GM21737 (cell line): ENCODE measurements around the gene RARA.

ENCODE experiments used
- ATAC-seq: cut with Tn5 transposase; IDR thresholded peaks from one replicate; pipeline ENCODE4 v1.9.1; 2021; ENCODE audit warnings: mild to moderate bottlenecking, moderate library complexity; ENCODE audit not compliant: unreplicated experiment

RARA gene

DNA sequence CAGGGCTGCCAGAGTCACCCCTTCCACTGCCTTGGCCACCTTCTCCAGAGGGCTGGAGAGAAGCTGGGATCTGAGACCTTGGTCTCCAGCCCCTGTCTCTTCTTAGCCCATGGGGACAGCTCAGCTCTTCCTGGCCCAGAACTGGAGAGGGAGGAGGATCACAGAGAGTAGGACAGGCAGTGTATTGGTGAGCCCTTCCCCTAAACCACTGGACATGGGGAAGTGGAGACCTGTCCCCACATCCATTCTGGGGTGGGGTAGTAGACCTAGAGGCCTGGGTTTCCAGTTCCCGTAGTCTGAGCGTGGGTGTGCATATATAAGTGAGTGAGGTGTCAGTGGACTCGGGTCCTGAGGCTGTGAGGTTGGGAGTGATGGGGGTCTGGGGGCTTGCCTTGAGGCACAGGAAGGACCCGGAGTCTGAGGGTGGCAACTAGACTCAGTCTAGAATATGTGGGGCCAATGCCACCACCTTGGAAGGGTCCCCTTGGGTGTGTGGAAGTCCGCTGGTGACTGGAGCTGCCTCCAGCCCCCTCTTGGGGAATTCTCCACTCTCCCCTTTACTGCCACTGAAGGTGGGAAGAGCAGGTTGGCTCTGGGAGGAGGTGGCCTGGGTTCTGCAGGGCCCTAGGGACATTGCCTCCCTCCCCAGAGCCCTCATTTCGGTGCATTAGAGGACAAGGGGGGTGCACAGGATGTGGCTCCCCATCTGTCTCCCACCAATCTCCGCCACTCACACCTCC, 35.6 kb downstream of the RARA start:
- ATAC-seq = no peak

GRCh38 chr17:40345161-40345993, 36.4 kb downstream of the RARA start:
- no peak for ATAC-seq

DNA sequence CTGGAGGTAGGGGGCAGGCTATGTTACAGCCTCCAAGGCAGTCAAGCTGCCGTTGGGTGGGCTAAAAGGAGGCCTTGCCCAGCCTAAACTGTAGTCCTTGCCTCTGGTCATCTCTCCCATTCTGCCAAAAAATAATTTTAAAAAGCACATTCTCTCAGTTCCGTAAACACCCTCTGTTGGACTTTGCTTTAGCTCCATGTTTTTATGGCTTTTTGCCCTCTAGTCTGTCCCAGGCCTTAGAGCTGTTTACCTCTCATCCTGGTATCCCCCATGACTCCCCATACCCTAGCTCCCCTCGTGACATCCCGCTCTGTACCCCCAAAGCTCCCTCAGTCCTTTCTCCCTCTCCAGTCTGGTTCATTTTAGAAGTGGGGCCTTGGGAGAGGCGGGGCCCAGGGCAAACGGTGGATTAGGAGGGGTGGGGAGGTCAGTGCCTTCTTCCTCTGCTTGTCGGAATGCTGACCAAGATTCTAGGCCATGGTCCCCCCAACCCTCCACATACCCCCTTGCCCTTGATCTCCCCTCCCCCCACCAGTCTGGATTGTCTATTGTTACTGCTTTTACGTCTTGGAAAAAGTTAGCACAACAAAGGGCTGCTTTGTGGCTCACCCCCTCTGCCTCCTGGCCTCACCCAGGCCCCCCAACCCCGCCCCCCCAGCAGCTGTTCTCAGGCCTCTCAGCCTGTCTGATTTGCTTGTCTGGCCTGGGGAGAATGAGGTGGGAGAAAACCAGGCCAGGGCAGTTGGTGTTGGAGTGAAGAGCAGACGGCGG, 37.2 kb downstream of the RARA start:
- no peak for ATAC-seq

GRCh38 chr17:40346765-40347158, 37.8 kb downstream of the RARA start:
- ATAC-seq = no peak

GRCh38 chr17:40347319-40348135, 38.5 kb downstream of the RARA start:
- no peak for ATAC-seq

- ATAC-seq = no peak
Observed at GRCh38 chr17:40348136-40348504, 39.1 kb downstream of the RARA start.

DNA sequence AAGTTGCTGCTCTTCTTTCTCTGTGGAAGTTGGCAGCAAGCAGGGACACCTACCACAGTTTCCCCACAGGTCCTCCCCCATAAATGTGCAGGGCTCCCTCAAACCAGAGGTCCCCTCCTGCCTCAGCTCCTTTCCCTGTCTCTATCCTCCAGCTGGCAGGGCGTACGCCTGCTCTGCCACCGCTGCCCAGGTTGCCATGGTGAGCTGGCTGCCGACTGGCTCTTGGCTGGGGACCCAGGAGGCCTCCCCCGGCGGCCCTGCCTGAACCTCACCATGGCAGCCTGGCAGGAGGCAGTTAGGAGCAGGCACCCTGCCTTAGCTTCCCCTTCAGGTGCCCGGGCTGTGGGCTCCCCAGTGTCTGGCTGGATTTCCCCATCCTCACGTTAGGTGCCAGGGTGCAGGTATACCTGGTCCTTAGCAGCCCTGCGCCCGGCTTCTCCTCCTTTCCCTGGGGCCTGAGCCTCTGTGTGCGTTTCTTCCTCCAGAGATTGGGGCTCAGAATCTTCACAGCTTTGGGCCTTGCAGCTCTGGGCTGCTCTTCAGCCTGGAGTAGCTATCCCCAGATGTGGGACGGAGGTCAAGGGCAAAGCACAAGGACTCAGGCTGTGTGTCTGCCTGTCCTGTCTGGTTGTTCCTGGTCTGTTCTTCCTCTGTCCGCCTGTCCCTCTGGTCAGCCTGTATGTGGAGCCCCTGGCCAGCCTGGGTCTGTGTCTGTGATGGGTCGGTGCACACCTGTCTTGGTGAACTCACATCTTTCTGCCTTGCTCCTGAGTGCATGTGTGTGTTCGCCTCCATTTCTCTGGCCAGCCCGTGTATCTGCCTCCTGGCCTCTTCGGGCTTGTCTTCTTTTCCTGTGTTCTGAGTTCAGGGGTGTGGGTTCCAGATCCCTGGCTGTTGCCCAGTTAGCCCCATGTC, 39.8 kb downstream of the RARA start:
- ATAC-seq = no peak

GRCh38 chr17:40349477-40349894, 40.5 kb downstream of the RARA start:
- ATAC-seq = no peak

- ATAC-seq = no peak
Observed at GRCh38 chr17:40349895-40350688, 41.1 kb downstream of the RARA start.

DNA sequence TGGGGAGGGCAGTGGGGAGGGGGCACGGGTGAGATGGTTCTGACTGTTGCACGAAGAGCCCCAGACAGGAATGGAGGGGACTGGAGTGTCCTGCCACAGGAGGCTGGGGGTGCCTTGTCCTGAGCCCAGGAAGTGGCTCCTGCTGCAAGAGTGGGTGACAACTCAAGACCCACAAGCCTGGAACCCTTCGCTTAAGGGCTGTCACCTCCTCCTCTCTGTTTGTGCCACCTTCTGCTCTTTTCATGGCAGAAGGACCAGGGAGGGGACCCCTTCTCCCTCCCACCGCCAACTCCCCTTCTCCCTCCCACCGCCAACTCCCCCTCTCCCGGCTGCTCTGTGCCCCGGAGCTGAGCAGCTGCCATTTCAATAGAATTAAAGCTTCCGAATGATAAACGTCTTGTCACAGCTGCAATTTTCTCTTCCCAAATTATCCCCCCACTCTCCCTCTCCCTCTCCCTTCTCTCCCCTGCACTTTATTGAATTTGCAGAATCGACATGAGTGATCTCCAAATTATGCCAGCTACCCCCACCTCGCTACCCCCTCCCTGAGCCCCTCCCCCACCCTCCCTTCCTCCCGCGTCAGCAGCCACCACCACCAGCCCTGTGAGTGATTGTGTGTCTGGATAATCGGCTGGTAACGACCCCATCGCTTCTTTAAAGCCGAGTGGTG, 41.8 kb downstream of the RARA start:
- no peak for ATAC-seq

DNA sequence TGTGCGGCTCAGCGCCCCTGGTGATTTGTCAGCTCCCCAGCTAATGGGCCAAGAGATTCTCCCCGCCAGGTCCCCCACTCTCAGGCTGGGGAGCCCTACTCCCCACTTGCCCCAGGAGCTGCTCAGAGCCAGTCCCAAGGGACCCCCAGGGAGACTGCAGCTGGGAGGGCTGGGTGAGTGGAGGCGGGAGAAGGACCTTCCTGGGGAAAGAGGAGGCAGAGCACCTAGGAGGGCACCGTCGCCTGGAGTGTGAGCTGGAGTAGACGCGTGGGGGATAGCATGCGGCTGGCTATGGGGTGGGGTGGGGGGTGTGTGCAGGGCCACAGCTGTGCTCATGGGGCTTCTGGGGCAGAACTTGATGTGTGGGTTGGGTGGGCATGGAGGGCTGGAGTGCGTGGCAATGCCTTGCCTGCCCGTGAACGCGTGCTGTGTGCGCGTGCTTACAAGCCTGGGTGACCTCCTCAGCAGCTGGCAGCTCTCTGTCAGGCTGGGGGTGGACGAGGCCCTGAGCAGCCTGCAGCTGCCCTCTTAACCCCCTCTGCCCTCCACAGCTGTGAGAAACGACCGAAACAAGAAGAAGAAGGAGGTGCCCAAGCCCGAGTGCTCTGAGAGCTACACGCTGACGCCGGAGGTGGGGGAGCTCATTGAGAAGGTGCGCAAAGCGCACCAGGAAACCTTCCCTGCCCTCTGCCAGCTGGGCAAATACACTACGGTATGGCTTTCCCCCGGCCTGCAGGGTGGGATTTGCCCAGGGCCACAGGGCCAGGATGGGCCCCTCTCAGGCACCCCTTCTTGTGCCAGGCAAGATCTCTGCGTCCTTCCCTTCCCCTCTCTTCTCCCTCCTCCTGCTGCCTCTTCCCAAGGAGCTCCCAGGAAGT, 42.6 kb downstream of the RARA start:
- no peak for ATAC-seq

DNA sequence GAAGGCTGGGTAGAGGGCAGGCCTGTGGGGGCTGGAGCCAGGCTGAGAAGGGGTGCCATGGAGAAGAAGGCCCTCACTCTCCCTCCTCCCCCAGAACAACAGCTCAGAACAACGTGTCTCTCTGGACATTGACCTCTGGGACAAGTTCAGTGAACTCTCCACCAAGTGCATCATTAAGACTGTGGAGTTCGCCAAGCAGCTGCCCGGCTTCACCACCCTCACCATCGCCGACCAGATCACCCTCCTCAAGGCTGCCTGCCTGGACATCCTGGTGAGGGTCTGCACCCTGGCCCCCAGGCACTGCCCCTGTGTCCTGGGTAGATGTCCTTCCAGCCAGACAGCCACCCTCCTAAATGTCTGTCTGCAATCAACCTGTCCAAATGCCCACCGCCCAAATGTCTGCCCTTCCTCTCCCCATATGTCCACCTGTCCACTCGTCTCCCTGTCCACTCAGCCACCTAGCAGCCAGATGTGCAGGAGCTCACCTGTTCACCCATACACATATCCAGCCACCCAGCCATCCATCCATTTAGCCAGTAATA, 43.3 kb downstream of the RARA start:
- no peak for ATAC-seq

- no peak for ATAC-seq
Observed at GRCh38 chr17:40352779-40353394, 43.9 kb downstream of the RARA start.

DNA sequence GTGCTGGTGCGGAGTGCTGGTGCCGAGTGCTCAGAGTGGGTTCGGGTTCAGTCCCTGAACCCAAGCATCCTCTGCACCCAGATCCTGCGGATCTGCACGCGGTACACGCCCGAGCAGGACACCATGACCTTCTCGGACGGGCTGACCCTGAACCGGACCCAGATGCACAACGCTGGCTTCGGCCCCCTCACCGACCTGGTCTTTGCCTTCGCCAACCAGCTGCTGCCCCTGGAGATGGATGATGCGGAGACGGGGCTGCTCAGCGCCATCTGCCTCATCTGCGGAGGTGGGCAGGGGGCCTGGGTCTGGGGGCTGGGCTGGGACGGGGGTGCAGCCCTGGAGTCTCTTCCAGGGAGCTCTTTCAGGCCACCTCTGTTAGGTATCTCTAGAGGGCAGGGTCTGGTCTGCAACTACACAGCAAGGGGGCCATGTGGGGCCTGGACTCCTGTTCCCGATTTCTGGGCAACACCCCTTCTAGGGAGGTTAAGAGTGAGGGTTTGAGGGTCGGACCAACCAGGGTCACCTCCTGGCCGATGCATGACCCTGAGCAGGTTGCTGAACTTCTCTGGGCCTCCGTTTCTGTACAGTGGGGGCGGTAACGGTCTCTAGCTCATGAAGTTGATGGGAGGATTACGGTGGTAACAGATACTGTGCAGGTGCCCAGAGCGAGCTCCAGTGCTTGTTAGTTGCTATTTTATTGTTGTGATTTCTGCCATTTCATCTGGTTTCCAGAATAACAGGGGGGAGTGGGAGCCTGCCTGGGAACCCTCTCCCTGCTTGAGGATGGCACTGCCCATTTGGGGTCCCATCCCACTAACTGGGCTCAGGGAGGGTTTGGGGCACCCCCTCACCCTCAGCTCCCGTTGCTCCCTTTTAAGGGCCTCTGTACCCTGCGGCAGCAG, 45.5 kb downstream of the RARA start:
- ATAC-seq = no peak

DNA sequence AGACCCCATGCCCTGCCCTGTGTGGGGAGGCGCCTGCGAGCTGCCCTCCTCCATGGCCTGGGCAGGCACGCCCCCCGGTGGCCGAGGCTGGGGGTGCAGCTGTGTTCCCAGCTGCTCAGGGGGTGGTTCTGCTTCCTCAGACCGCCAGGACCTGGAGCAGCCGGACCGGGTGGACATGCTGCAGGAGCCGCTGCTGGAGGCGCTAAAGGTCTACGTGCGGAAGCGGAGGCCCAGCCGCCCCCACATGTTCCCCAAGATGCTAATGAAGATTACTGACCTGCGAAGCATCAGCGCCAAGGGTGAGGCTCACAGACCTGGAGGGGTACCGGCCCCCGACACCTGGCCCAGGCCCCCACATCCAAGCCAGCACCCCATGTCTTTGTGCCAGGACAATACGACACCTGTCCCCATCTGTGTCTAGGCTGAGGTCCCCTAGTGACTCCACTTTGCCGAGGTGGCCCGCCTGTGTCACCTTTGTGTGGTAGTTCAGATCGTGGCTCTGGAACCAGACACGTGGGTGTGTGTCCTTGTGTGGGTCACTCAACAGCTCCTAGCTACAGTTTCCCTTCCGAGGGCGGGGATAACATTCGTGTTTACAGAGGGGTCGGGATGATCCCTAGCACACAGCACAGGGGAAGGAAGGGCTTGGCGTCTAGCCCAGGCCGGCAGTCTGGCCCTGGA, 46.3 kb downstream of the RARA start:
- no peak for ATAC-seq
